ENCODE data around the gene CENPU.
"Not testable (repeated sequence)": the region's sequence is repeated elsewhere in the genome, so short reads cannot be mapped to it uniquely, and the experiment has no call there.

CENPU gene

DNA sequence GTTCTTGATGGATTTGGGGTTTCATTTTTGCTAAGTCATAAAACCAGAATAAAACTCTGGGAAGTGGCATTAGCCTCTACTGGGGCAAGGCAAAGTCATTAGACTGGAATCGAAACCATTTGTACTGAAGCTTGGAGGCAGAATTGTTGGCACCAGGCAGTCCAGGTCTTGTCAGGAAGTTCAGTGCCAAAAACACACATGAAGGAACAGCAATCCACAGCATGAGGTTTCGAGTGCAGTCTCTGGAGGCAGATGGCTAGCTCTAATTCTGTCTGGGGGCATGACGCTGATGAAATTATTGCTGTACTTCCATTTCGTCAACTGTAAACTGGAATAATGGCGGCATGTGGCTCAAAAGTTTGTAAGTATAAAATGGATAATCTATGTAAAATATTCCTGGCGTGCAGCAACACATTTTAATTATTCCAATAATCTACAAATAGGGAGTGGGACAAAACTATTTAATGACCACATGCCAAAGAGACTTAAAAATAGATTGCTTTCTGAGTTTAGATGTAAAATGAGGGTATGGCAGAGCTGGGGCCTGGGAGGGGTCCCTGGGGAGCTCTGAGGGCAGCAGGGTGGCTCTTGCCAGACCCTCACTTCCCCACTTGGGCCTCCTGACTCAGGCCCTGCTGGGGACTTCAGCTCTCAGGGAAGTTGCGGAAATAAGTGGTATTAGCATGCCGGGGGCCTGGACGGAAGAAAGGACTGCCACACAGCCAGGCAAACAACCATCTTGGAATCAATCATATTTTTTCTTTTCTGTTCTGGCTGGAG lies 18.8 kb upstream of the CENPU start:
- DNase-seq (ENCODE audit: low read depth in 2 of 2, low spot score in 1 of 2) = no peak

DNA sequence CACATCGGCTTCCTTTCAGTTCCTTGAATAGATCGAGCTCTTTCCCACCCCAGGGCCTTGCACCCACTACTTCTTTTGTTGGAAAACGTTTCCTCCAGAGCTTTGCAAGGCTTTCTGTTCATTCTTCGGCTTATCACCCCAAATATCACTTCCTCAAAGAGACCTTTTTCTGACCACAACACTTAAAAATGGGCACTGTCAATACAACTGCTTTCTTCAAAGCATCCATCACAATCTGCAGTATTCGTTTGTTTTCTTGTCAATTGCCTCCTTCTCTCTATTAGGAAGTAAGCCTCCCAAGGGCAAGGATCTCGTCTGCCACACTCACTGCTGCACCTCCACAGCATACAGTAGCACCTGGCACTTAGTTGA lies 17.7 kb upstream of the CENPU start:
- DNase-seq (ENCODE audit: low read depth in 2 of 2, low spot score in 1 of 2) = no peak

- DNase-seq (ENCODE audit: low read depth in 2 of 2, low spot score in 1 of 2) = no peak
These were observed 17.2 kb upstream of the CENPU start for GRCh38 chr4:184750926-184751584.

- DNase-seq (ENCODE audit: low read depth in 2 of 2, low spot score in 1 of 2) = no peak
These were observed 14.4 kb upstream of the CENPU start for GRCh38 chr4:184748251-184748652.

GRCh38 chr4:184747034-184747830 lies 13.3 kb upstream of the CENPU start:
- no peak for DNase-seq (ENCODE audit: low read depth in 2 of 2, low spot score in 1 of 2)

- peak; percentile 36 to 58 for DNase-seq (ENCODE audit: low read depth in 2 of 2, low spot score in 1 of 2)
These were observed 12.2 kb upstream of the CENPU start for GRCh38 chr4:184745831-184746795.

- DNase-seq (ENCODE audit: low read depth in 2 of 2, low spot score in 1 of 2) = no peak
These were observed 10.3 kb upstream of the CENPU start for GRCh38 chr4:184744236-184744635.

DNA sequence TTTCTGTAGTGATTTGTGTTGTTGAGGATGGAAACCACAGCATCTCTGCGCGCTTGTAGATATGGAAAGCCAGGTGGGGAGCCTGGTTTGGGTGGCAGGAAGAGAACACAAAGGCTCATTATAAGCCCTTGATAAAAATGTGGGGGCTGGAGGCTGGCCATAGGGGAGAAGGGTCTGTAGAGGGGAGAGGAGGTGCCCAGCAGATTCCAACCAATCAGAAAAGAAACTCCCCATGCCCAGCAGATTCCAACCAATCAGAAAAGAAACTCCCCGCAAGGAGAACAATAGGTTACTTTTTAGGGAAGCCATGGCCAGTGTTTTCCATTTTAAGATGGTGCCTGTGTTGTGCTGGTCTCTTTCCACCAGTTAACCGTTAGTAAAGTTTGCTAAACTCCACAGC lies 9.8 kb upstream of the CENPU start:
- DNase-seq (ENCODE audit: low read depth in 2 of 2, low spot score in 1 of 2) = no peak

DNA sequence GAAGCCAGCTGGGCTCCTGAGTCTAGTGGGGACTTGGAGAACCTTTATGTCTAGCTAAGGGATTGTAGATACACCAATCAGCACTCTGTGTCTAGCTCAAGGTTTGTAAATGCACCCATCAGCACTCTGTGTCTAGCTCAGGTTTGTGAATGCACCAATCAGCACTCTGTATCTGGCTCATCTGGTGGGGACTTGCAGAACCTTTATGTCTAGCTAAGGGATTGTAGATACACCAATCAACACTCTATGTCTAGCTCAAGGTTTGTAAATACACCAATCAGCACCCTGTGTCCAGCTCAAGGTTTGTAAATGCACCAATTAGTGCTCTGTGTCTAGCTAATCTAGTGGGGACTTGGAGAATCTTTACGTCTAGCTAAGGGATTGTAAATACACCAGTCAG lies 7.8 kb upstream of the CENPU start:
- DNase-seq (ENCODE audit: low read depth in 2 of 2, low spot score in 1 of 2) = not testable (repeated sequence)

GRCh38 chr4:184740980-184741391 lies 7.1 kb upstream of the CENPU start:
- no peak for DNase-seq (ENCODE audit: low read depth in 2 of 2, low spot score in 1 of 2)

- not testable (repeated sequence) for DNase-seq (ENCODE audit: low read depth in 2 of 2, low spot score in 1 of 2)
These were observed 5.7 kb upstream of the CENPU start for GRCh38 chr4:184739575-184739974.

DNA sequence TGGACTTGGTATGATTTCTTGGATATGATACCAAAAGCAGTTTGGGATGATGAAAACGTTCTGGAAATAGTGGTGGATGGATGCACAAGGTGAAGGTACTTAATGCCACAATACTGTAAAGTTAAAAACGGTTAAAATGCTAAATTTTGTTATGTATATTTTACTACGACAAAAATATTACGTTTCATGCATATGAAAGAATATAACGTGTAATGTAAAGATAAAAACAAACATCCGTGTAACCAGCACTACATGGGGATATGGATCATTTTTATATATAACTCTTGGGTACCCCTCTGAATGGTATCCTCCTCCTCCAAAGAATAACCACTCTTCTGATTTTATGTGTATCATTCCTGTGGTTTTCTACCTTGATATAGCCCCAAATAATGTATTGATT lies 862 bp upstream of the CENPU start:
- no peak for DNase-seq (ENCODE audit: low read depth in 2 of 2, low spot score in 1 of 2)

GRCh38 chr4:184732126-184732525 lies 1.8 kb downstream of the CENPU start:
- DNase-seq (ENCODE audit: low read depth in 2 of 2, low spot score in 1 of 2) = no peak

DNA sequence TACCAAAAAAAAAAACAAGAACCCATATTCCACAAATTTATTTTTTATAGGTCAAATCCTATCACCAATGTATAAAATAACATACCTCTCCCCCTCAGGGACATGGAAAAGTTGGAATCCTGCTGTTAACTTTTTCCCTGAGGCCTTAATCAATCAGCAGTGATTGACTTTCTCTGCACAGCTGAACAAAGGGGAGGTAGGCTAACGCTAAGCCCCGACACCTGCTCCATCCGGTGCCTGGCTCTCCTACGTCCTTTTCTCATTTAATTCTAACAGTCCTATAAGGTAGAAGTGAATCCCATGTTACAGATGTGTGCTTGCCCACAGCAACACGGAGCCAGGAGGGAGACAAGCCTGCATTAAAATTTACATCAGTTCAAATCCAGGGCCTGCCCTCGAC lies 2.8 kb downstream of the CENPU start:
- no peak for DNase-seq (ENCODE audit: low read depth in 2 of 2, low spot score in 1 of 2)

DNA sequence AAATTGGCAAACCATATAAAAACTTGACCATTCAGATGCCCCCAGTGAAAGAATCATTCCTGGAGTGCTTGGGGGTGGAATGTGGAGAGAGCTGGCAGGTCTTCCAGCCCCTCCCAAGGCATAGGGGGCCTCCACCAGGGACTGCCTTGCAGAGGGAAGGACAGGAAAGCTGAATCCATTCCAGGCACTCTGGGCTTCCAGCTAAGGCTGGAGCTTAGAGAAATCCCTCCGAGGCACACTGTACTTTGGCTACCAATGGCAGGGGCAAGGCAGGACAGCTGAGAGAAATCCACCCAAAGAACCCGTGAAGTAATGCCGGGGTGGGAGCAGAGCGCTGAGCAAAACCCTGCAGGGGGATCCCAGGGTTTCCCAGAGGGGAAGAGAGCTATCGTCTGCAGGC lies 4.0 kb downstream of the CENPU start:
- DNase-seq (ENCODE audit: low read depth in 2 of 2, low spot score in 1 of 2) = no peak

GRCh38 chr4:184728858-184729257 lies 5.0 kb downstream of the CENPU start:
- DNase-seq (ENCODE audit: low read depth in 2 of 2, low spot score in 1 of 2) = no peak

DNA sequence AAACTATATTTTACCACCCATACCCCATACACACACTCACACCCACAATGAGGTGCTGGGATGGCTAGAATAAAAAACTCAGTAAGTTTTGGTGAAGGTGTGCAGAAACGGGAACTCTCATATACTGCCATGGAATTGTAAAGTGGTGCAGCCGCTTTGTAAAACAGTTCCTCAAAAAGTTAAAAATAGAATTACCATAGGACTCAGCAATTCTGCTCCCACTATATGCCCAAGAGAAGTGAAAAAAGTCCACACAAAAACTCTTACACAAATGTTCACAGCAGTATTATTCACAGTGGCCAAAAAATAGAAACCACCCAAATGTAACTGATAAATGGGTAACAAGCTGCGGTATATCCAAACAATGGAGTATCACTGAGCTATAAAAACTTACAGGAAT lies 6.5 kb downstream of the CENPU start:
- no peak for DNase-seq (ENCODE audit: low read depth in 2 of 2, low spot score in 1 of 2)

- no peak for DNase-seq (ENCODE audit: low read depth in 2 of 2, low spot score in 1 of 2)
These were observed 11.1 kb downstream of the CENPU start for GRCh38 chr4:184722798-184723197.

DNA sequence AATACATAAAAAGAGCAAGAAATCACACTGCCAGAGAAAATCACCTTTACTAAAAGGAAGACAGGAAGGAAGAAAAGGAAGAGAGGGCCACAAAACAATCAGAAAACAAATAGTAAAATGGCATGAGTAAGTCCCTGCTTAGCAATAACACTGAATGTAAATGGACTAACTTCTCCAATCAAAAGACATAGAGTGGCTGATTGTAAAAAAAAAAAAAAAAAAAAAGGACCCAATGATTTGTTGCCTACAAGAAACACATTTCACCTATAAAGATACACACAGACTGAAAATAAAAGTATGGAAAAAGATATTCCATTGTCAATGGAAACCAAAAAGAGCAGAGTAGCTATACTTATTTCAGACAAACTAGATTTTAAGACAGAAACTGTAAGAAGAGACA lies 12.6 kb downstream of the CENPU start:
- no peak for DNase-seq (ENCODE audit: low read depth in 2 of 2, low spot score in 1 of 2)

DNA sequence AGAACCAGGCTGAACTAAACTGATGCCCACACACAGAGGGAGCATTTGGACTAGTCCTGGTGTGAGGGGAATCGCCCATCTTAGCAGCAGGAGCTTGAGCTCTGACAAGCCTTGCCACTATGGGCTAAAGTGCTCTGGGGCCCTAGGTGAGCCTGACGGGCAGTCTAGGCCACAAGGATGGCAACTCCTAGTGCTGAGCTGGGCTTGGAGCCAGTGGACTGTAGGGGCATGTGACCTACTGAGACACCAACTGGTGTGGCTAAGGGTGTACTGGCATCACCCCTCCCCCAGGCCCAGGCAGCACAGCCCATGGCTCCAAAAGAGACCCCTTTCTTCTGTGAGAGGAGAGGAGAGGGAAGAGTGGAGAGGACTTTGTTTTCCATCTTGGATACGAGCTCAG lies 14.5 kb downstream of the CENPU start:
- DNase-seq (ENCODE audit: low read depth in 2 of 2, low spot score in 1 of 2) = no peak

DNA sequence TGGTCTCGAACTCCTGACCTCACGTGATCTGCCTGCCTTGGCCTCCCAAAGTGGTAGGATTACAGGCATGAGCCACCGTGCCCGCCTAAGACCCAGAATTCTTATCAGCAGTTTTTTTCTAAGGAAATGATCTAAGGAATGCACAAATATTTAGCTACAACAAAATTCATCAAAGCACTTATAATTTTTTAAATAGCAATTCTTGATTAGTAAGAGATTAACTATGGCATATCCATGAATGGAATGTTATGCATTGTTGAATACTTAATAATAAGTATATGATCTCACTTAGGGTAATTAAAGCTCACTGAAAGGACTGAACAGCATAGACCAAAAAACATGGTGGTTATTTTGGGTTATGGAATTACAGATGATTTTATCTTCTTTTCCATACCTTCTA lies 18.4 kb downstream of the CENPU start:
- no peak for DNase-seq (ENCODE audit: low read depth in 2 of 2, low spot score in 1 of 2)

Measured in stimulated activated CD8-positive, alpha-beta memory T cell treated with anti-CD3 and anti-CD28 coated beads, Interleukin-4, amount 100 ng/mL, for 1 hour (primary cell).